Stimulated activated effector memory CD8-positive, alpha-beta T cell treated with anti-CD3 and anti-CD28 coated beads, Interleukin-12 subunit alpha, Interleukin-12 subunit beta, amount 100 ng/mL, for 72 hours (primary cell): Measurements from ENCODE around the gene THSD4.
"Not testable (repeated sequence)": the region's sequence is repeated elsewhere in the genome, so short reads cannot be mapped to it uniquely, and the experiment has no call there.

Experiments used
- ATAC-seq: fragments of 150-1000 bp; cut with Tn5 transposase; 2 replicates; pipeline ENCODE4 v1.10.0; 2021
- DNase-seq, 2 donors: peaks; one replicate each; pipeline ENCODE4 v3.0.0; 2021 to 2022; ENCODE audit warnings: low spot score in 2 of 2
- H3K27ac Mint-ChIP-seq: one replicate; pipeline ENCODE4 v1.8.0; 2022; ENCODE audit warnings: mild to moderate bottlenecking, mixed read lengths
- H3K36me3 Mint-ChIP-seq: one replicate; pipeline ENCODE4 v1.8.0; 2022; ENCODE audit warnings: mild to moderate bottlenecking, mixed read lengths
- H3K4me1 Mint-ChIP-seq: one replicate; pipeline ENCODE4 v1.8.0; 2022; ENCODE audit warnings: mixed read lengths
- H3K4me3 Mint-ChIP-seq: one replicate; pipeline ENCODE4 v1.8.0; 2022; ENCODE audit warnings: mild to moderate bottlenecking, mixed read lengths
- H3K9me3 Mint-ChIP-seq: one replicate; pipeline ENCODE4 v1.8.0; 2022; ENCODE audit warnings: mixed read lengths

The THSD4 gene

GRCh38 chr15:71384501-71384900, 269.2 kb downstream of the THSD4 start:
- Mint-ChIP-seq H3K4me1 (no peaks in the 10 kb centered on the region), H3K27ac (no peak overlapping the region), H3K9me3 (no peaks in the 10 kb centered on the region), H3K4me3 (no peak overlapping the region), H3K36me3 (no peaks in the 10 kb centered on the region)
- DNase-seq: no peak
- no peak for ATAC-seq

GRCh38 chr15:71385026-71385425, 269.8 kb downstream of the THSD4 start:
- no peak for ATAC-seq
- Mint-ChIP-seq H3K4me1 (no peaks in the 10 kb centered on the region), H3K36me3 (no peaks in the 10 kb centered on the region), H3K27ac (no peak overlapping the region), H3K9me3 (no peaks in the 10 kb centered on the region), H3K4me3 (no peak overlapping the region)
- DNase-seq: no peak

GRCh38 chr15:71385457-71385856, 270.2 kb downstream of the THSD4 start:
- Mint-ChIP-seq H3K36me3 (no peaks in the 10 kb centered on the region), H3K4me1 (no peaks in the 10 kb centered on the region), H3K9me3 (no peaks in the 10 kb centered on the region), H3K4me3 (no peak overlapping the region), H3K27ac (no peak overlapping the region)
- no peak for DNase-seq
- ATAC-seq: no peak

- no peak for ATAC-seq
- Mint-ChIP-seq H3K4me1 (no peaks in the 10 kb centered on the region), H3K4me3 (no peak overlapping the region), H3K9me3 (no peaks in the 10 kb centered on the region), H3K36me3 (no peaks in the 10 kb centered on the region), H3K27ac (no peak overlapping the region)
- DNase-seq: no peak
Observed at GRCh38 chr15:71386005-71386404, 270.7 kb downstream of the THSD4 start.

GRCh38 chr15:71386448-71387236, 271.4 kb downstream of the THSD4 start:
- no peak overlapping the region for H3K4me3 Mint-ChIP-seq
- DNase-seq: no peak
- H3K4me1 Mint-ChIP-seq: no peaks in the 10 kb centered on the region
- no peaks in the 10 kb centered on the region for H3K9me3 Mint-ChIP-seq
- H3K36me3 Mint-ChIP-seq: no peaks in the 10 kb centered on the region
- ATAC-seq: no peak
- no peak overlapping the region for H3K27ac Mint-ChIP-seq

- DNase-seq (no peak), ATAC-seq (no peak)
- no peaks in the 10 kb centered on the region for H3K4me1 Mint-ChIP-seq
- no peaks in the 10 kb centered on the region for H3K36me3 Mint-ChIP-seq
- no peak overlapping the region for H3K27ac Mint-ChIP-seq
- no peaks in the 10 kb centered on the region for H3K9me3 Mint-ChIP-seq
- H3K4me3 Mint-ChIP-seq: no peak overlapping the region
Observed at GRCh38 chr15:71387810-71388209, 272.5 kb downstream of the THSD4 start.

GRCh38 chr15:71390096-71390495, 274.8 kb downstream of the THSD4 start:
- DNase-seq (no peak), ATAC-seq (no peak)
- Mint-ChIP-seq H3K4me1 (no peaks in the 10 kb centered on the region), H3K9me3 (no peaks in the 10 kb centered on the region), H3K36me3 (no peaks in the 10 kb centered on the region), H3K4me3 (no peak overlapping the region), H3K27ac (no peak overlapping the region)

GRCh38 chr15:71391421-71392088, 276.3 kb downstream of the THSD4 start:
- no peak overlapping the region for H3K27ac Mint-ChIP-seq
- no peaks in the 10 kb centered on the region for H3K4me1 Mint-ChIP-seq
- DNase-seq (no peak), ATAC-seq (no peak)
- no peaks in the 10 kb centered on the region for H3K9me3 Mint-ChIP-seq
- H3K4me3 Mint-ChIP-seq: no peak overlapping the region
- H3K36me3 Mint-ChIP-seq: no peaks in the 10 kb centered on the region

GRCh38 chr15:71392861-71393283, 277.6 kb downstream of the THSD4 start:
- H3K27ac Mint-ChIP-seq: no peak overlapping the region
- ATAC-seq (no peak), DNase-seq (no peak)
- no peaks in the 10 kb centered on the region for H3K36me3 Mint-ChIP-seq
- H3K4me1 Mint-ChIP-seq: no peaks in the 10 kb centered on the region
- H3K9me3 Mint-ChIP-seq: no peaks in the 10 kb centered on the region
- H3K4me3 Mint-ChIP-seq: no peak overlapping the region

GRCh38 chr15:71393383-71393782, 278.1 kb downstream of the THSD4 start:
- no peak overlapping the region for H3K4me3 Mint-ChIP-seq
- H3K4me1 Mint-ChIP-seq: no peaks in the 10 kb centered on the region
- no peak overlapping the region for H3K27ac Mint-ChIP-seq
- H3K9me3 Mint-ChIP-seq: no peaks in the 10 kb centered on the region
- ATAC-seq: no peak
- DNase-seq: no peak
- H3K36me3 Mint-ChIP-seq: no peaks in the 10 kb centered on the region

GRCh38 chr15:71396536-71397125, 281.4 kb downstream of the THSD4 start:
- Mint-ChIP-seq H3K4me3 (no peak overlapping the region), H3K27ac (no peak overlapping the region), H3K4me1 (no peaks in the 10 kb centered on the region), H3K9me3 (no peaks in the 10 kb centered on the region), H3K36me3 (no peaks in the 10 kb centered on the region)
- DNase-seq: no peak
- no peak for ATAC-seq

GRCh38 chr15:71397377-71397776, 282.1 kb downstream of the THSD4 start:
- ATAC-seq (no peak), DNase-seq (no peak)
- H3K4me3 Mint-ChIP-seq: no peak overlapping the region
- no peaks in the 10 kb centered on the region for H3K36me3 Mint-ChIP-seq
- no peak overlapping the region for H3K27ac Mint-ChIP-seq
- H3K4me1 Mint-ChIP-seq: no peaks in the 10 kb centered on the region
- no peaks in the 10 kb centered on the region for H3K9me3 Mint-ChIP-seq

GRCh38 chr15:71400294-71400693, 285.0 kb downstream of the THSD4 start:
- DNase-seq (no peak), ATAC-seq (no peak)
- Mint-ChIP-seq H3K27ac (no peak overlapping the region), H3K4me3 (no peak overlapping the region), H3K9me3 (no peaks in the 10 kb centered on the region), H3K4me1 (no peaks in the 10 kb centered on the region), H3K36me3 (no peaks in the 10 kb centered on the region)

GRCh38 chr15:71401728-71402127, 286.5 kb downstream of the THSD4 start:
- H3K27ac Mint-ChIP-seq, ATAC-seq, H3K4me1 Mint-ChIP-seq, H3K36me3 Mint-ChIP-seq, H3K4me3 Mint-ChIP-seq, H3K9me3 Mint-ChIP-seq, DNase-seq: not testable (repeated sequence)

GRCh38 chr15:71409541-71409940, 294.3 kb downstream of the THSD4 start:
- Mint-ChIP-seq H3K4me3 (no peak overlapping the region), H3K36me3 (no peaks in the 10 kb centered on the region)

GRCh38 chr15:71410347-71410746, 295.1 kb downstream of the THSD4 start:
- Mint-ChIP-seq H3K9me3 (no peaks in the 10 kb centered on the region), H3K27ac (no peak overlapping the region), H3K4me1 (no peaks in the 10 kb centered on the region), H3K36me3 (no peaks in the 10 kb centered on the region), H3K4me3 (no peak overlapping the region)
- DNase-seq (no peak), ATAC-seq (no peak)

More at GRCh38 chr15:71409541-71409940, 294.3 kb downstream of the THSD4 start:
- H3K27ac Mint-ChIP-seq: no peak overlapping the region
- ATAC-seq (no peak), DNase-seq (no peak)
- no peaks in the 10 kb centered on the region for H3K9me3 Mint-ChIP-seq
- H3K4me1 Mint-ChIP-seq: no peaks in the 10 kb centered on the region
